Middle frontal gyrus (tissue), 1 donor: Measurements from ENCODE around the gene NFAT5.
"Not testable (repeated sequence)": the region's sequence is repeated elsewhere in the genome, so short reads cannot be mapped to it uniquely, and the experiment has no call there.

Experiments used
- DNase-seq: peaks from one replicate; pipeline ENCODE4 v3.0.0-alpha.2; 2015; ENCODE audit warnings: low spot score; ENCODE audit errors: extremely low spot score

The NFAT5 gene

DNA sequence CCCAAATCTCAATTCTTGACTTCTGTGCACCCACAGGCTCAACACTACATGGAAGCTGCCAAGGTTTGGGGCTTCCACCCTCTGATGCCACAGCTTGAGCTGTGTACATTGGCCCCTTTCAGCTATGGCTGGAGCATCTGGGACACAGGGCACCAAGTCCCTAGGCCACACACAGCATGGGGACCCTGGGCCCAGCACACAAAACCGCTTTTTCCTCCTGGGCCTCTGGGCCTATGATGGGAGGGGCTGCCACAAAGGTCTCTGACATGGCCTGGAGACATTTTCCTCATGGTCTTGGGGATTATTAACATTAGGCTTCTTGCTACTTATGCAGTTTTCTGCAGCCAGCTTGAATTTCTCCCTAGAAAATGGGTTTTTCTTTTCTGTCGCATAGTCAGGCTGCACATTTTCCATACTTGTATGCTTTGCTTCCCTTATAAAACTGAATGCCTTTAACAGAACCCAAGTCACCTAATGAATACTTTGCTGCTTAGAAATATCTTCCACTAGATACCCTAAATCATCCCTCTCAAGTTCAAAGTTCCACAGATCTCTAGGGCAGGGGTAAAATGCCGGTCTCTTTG is 70.9 kb downstream of the NFAT5 start:
- DNase-seq, result not testable (repeated sequence)

DNA sequence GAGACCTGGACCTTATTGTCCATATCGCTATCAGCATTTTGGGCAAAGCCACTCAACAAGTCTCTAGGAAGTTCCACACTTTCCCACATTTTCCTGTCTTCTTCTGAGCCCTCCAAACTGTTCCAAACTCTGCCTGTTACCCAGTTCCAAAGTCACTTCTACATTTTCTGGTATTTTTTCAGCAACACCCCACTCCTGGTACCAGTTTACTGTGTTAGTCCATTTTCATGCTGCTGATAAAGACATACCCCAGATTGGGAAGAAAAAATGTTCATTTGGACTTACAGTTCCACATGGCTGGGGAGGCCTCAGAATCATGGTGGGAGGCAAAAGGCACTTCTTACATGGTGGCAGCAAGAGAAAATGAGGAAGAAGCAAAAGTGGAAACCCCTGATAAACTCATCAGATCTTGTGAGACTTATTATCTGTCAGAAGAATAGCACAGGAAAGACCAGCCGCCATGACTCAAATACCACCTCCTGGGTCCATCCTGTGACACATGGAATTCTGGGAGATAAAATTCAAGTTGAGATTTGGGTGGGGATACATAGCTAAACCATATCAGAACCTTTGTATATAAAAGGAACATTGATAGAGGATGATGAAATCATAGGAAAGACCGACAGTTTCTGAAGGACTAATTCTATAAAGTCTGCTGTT is 71.6 kb downstream of the NFAT5 start:
- DNase-seq, result not testable (repeated sequence)

- not testable (repeated sequence) for DNase-seq
Observed at GRCh38 chr16:69643997-69644396, 78.2 kb downstream of the NFAT5 start.

GRCh38 chr16:69644790-69645189 is 79.0 kb downstream of the NFAT5 start:
- DNase-seq, result no peak

- DNase-seq, result no peak
Observed at GRCh38 chr16:69647020-69647419, 81.3 kb downstream of the NFAT5 start.

GRCh38 chr16:69651217-69651616 is 85.5 kb downstream of the NFAT5 start:
- no peak for DNase-seq

DNA sequence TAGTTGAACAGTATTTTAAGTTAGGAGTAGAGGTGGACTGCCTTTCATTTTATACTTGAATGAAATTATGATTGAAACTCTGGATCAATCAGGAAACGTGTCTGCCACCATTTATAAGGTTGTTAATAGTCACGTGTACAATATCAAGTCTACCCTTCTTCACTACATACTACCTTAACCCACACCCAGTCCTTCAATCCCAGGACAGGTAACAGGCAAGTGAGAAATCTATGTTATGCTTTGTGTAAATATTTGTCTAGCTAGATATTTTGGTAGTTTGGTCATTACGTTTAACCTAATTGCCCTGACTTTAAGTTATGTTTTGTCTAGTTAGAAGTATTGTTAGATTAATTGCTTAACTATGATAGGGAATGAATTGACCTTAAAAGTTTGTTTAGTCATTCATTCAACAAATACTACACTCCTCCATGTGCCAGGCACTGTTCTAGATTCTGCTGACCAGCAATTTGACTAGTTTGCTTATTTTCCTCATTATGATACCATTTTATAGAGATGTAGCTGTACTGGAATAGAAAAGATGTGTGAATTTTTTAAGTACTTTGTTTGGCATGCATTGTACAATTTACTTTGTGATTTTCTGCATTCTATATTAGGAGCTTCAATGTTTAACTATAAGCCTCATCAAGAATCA is 88.6 kb downstream of the NFAT5 start:
- no peak for DNase-seq

GRCh38 chr16:69660166-69660565 is 94.4 kb downstream of the NFAT5 start:
- DNase-seq, result no peak

- DNase-seq, result no peak
Observed at GRCh38 chr16:69662901-69663300, 97.1 kb downstream of the NFAT5 start.

- DNase-seq, result no peak
Observed at GRCh38 chr16:69663846-69664245, 98.1 kb downstream of the NFAT5 start.

- DNase-seq, result no peak
Observed at GRCh38 chr16:69669577-69669976, 103.8 kb downstream of the NFAT5 start.

DNA sequence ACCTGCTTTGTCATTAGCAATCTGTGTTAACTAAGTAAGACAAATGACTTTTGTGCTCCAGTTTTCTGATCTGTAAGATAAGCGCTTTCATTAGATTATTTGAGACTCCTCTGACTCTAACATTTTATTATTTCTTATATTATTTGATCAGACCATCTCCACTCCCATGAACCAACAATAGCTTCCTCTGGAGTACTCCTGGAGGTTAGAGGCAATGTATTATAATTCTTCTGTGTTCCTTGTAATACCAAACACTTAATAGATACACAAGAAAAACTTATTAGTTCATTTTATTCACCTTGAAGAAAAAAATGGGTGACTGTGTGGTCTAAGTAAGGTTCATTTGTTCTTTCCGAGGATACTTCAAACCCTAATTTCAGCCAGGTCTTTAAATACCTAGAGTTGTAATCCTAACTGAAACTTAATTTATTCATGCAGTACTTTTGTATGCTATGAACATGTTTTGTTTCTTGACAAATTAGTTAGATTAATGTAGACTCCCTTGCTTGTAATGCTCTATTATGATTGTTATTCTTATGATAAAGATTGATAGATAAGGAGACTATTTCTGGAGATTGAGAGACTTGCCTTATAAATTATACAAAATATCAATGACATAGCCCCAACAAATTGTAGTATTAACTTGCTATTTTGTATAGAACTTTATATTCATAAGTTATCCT is 106.7 kb downstream of the NFAT5 start:
- DNase-seq, result no peak

DNA sequence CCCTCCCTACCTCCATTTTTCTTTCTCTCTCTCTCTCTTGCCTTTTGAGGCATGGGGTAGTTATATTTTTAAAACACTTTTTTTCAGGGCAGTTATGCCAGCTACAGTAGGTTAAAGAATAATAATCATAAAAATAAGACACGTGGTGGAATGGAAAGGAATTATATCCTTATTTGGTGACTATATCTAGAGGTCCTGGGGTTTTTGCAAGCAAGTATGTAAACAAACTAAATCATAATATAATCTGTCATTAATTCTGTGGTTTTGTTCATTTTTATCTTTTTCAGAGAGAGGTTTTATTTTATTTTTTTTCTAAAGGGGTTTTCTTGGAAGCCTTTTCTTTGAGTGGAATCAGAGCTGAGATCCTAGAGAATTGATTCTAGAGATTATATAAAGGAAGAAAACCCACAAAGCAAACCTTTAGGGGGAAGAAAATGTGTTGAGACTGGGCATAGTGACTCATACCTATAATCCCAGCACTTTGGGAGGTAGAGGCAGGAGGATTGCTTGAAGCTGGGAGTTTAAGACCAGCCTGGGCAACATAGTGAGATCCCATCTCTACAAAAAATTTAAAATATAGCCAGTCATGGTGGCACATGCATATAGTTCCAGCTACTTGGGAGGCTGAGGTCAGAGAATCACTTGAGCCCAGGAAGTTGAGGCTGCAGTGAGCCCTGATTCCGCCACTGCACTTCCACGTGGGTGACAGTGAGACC is 107.4 kb downstream of the NFAT5 start:
- DNase-seq, result no peak

DNA sequence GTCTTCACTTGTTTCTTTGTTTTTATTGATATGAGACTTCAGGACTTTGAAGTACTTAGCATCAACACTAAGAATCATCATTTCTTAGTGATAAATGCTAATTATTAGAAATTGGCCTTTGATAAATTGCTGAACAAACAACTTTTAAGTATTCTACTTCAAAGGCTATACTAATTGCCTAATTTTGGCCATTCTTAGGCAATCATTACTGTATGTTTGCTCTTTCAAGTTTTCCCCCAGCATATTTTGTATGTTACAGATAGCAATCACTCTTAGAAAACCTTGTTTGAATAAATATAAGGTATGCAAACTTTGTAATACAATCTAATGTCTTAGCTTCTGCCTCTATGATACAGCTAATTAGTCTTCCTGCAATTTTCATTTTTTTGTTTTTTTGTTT is 114.6 kb downstream of the NFAT5 start:
- no peak for DNase-seq

GRCh38 chr16:69688589-69688988 is 122.8 kb downstream of the NFAT5 start:
- no peak for DNase-seq

DNA sequence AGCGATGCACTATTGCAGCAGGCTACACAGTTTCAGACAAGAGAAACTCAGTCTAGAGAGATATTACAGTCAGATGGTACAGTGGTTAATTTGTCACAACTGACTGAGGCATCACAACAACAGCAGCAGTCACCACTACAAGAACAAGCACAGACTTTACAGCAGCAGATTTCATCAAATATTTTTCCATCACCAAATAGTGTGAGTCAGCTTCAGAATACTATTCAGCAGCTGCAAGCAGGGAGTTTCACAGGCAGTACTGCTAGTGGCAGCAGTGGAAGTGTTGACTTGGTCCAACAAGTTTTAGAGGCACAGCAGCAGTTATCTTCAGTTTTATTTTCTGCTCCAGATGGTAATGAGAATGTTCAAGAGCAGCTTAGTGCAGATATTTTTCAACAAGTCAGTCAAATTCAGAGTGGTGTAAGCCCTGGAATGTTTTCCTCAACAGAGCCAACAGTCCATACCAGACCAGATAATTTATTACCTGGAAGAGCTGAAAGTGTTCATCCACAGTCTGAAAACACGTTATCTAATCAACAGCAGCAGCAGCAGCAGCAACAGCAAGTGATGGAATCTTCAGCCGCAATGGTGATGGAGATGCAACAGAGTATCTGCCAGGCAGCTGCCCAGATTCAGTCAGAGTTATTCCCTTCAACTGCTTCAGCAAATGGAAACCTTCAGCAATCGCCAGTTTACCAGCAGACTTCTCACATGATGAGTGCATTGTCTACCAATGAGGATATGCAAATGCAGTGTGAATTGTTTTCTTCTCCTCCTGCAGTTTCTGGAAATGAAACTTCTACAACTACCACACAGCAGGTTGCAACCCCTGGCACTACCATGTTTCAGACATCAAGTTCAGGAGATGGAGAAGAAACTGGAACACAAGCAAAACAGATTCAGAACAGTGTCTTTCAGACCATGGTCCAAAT is 126.5 kb downstream of the NFAT5 start:
- DNase-seq, result no peak

DNA sequence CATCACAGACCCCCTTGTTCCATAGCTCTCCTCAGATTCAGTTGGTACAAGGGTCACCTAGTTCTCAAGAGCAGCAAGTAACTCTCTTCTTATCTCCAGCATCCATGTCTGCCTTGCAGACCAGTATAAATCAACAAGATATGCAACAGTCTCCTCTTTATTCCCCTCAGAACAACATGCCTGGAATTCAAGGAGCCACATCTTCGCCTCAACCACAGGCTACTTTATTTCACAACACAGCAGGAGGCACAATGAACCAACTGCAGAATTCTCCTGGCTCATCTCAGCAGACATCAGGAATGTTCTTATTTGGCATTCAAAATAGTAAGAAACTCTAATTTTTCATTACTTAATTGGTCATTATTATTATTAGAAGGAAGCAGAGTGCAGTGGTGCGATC is 128.2 kb downstream of the NFAT5 start:
- DNase-seq, result no peak

- no peak for DNase-seq
Observed at GRCh38 chr16:69698404-69698803, 132.6 kb downstream of the NFAT5 start.

DNA sequence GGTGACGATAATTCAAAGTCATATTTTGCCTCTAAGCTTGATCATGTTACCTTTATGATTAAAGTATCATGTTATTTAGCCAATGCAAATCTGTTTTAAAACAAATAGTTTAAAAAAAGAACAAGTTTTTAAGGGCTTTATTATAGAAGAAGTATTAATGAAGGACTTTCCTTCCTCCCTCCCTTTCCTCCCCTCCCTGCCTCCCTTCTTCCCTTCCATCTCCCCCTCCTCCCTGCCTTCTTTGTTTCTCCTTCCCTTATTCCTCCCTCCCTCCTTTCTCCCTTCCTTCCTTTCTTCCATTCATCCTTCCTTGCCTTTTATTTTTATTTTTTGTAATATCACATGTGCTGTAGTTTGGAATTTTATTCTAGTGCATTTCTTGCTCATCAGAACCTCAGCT is 134.1 kb downstream of the NFAT5 start:
- no peak for DNase-seq

GRCh38 chr16:69701452-69701851 is 135.7 kb downstream of the NFAT5 start:
- DNase-seq, result no peak

DNA sequence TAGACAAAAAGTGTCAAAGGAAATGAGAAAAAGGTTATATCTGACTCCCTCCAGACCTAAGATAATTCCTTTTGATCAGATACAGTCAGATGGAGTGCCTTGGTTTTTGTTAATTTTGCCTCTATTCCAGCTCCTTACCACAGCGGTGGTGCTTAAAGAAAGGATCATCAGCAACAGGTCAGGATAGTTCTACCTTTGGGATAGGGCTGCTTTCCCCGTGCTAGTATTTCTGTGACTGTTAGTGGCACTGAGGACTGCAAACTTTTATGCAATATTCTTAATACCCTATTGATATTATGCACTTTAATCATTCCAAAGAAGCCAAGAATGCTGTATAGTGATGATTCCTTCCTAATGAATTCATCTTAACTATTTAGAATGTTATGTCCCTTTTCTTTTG is 136.1 kb downstream of the NFAT5 start:
- no peak for DNase-seq
